Astrocyte of the hippocampus (primary cell): ENCODE results near the gene FKBP9.
"Not testable (repeated sequence)": the region's sequence is repeated elsewhere in the genome, so short reads cannot be mapped to it uniquely, and the experiment has no call there.

Experiments
- DNase-seq: peaks from one replicate; pipeline ENCODE4 v3.0.0; 2011; ENCODE audit warnings: low read depth, low spot score

The FKBP9 gene

DNA sequence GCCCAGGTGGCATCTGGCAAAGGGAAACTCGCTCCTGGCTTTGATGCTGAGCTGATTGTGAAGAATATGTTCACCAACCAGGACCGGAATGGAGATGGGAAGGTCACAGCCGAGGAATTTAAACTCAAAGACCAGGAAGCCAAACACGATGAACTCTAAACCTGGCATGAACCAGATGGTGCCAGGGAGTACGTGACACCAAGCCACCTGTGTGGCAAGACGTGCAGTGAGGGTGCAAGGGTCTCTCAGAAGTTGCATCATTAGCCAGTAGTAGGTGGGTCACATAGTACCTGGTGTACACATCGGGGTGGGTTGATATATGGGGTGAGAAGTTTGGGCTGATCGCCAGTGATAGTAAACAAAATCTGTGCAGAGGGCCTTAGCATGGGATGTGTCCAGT, 48.0 kb downstream of the FKBP9 start:
- DNase-seq: not testable (repeated sequence)

DNA sequence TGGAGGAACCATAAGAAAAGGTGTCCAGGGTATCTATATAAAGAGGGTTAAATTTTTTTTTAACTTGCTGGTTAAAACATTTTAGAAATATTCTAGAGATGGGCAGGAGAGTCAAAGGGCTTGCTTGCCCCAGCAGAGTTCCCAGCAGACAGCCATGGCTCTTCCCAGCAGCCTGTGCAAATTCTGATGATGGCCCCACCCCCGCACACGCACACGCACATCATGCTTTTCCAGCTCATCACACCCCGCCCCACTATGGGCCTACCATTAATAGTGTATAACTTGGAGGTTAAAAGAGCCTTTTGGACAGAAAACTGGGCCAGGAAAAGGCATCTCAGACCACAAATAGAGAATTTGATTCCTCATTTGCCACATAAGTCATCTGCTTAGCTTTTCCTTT, 48.5 kb downstream of the FKBP9 start:
- DNase-seq: not testable (repeated sequence)

DNA sequence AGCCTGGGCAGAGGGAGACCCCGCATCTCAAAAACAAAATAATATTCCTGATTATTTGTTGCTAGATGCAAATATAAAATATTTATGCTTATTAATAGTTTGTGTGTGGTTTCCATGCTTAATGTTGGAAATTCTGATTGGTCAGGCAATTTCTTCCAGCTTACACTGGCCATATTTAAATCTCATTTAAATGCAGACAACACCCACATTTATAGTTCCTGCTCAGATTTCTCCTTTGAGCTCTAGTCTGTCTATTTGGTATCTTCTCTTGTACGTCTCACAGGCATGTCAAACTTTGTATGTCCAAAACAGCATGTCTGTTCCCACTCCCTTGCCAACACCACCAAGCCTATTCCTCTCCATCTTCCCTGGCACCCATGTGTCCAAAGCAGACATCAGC, 52.5 kb downstream of the FKBP9 start:
- no peak for DNase-seq

DNA sequence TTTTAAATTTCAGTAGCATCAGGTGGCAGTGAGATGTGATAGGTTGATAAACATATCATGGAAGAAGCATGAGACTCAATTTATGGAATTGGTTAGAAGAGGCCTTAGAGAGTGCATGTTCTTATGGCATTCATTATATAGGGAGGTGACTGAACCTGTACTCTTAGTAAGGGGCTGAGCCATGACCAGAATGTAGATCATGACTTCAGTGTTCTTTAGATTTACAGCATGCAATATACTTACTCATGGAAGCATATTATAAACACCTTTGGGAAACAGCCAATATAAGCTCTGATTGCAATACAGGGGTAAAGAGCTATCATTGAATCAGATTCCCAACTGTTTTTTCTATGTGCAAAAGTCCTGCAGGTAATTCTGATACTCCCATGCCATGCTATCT, 55.1 kb downstream of the FKBP9 start:
- DNase-seq: no peak

GRCh38 chr7:33024189-33024757, 67.0 kb downstream of the FKBP9 start:
- DNase-seq: no peak

DNA sequence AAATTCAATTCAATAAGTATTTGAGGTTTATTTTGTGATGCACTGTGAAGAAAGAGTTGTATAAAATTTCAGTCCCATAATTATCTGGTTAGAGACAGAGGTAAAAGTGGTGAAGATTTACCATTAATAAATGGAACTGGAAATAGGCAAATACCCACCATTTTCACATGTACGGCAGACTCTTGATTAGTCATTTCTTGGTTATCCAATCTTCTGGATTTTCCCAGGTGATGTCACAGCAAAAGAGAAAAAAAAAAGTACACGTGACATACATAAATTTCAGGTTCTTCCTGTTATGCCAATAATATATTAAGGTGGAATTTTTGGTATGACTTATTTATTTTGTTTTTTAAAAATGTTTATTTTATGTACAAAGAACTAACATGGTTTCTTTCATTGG, 78.5 kb downstream of the FKBP9 start:
- DNase-seq: no peak

DNA sequence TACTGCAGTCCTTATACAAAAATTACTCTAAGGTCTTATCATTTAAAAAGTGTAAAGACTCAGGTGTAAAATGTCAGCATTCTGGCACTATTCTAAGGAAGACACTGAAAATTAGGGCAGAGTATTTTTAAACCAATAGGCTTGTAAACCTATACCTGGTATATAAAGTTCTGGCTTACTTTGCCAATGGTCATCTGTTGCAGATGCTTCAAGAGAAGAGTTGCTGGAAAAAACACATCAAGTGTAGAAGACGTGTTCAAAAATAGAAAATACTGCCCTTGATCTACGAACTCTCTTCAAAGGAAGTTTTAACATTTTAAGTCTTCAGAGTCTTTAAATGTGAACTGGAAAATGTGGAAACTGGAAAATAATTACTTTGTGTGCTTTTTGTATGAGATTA, 81.4 kb downstream of the FKBP9 start:
- no peak for DNase-seq

DNA sequence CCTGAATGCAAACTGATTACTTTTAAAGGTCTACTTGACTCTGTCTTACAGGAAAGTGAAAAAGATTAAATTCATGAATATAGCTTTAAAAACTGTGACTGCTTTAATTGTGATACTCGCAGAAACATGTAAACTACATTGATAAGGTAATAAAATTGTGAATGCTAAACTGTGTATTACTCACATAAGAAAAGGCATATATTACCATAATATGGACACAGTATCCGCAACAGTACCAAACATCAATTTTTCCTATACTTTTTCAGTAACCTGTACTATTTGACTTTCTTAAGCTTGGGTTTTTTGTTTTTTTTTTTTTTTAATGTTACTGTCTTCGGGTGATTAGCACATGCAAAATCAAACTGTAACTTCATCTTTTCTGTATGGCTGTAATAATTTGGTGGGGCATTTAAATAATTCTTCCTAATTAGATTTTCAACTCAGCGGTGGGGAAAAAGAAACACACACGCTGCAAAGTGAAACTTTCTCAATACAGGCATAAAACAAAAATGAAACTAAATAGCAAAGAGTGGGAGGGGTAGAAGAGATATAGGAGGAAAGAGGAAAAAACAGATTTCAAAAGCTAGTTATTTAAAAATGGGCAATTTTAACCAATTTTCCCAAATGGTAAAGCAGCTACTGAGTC, 82.1 kb downstream of the FKBP9 start:
- DNase-seq: no peak

DNA sequence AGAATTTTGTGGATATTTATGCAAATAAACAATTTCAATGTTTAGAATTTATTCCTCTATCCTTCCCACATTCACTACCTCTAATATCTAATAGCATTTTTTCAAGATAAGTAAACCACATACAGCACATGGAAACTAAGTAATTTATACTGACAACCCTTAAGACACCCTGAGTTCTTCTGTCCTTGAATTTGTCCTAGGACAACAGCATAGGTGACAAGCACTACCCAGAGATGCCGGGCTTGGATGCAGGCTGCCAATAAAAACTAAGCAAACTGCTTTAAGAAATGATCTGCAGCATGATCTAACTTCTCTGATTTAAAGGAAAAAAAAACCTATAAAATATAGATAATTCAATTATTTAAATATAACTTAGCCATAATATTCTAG, 82.7 kb downstream of the FKBP9 start:
- DNase-seq: no peak

GRCh38 chr7:33040803-33041516, 83.7 kb downstream of the FKBP9 start:
- DNase-seq: no peak

DNA sequence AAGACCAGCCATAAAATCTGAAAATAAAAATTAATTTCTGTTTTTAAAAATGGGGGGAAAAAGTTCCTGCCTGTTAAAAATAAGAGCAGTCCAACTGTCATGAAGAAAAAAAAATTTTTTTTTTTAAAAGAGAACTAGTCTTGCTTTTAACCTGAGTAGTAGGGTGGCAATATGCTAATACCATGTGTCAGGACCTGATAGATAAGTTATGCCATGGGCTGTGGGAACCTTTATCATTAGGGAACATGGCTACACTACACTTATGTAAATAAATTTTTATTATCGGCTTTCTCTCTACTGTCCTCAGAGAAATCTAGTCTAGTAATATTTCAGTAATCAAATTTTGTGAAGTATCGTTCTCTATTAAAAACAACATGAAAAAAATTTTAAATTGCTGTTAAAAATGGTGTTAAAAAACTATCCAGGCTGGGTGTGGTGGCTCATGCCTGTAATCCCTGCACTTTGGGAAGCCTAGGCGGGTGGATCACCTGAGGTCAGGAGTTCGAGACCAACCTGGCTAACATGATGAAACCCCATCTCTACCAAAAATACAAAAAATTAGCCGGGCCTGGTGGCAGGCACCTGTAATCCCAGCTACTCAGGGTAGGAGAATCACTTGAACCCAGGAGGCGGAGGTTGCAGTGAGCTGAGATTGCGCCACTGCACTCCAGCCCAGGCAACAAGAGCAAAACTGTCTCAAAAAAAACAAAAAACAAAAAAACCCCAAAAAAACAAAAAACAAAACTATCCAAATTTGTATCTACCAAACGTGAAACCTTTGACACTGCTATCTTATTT, 84.6 kb downstream of the FKBP9 start:
- DNase-seq: no peak

- no peak for DNase-seq
Measured at GRCh38 chr7:33043501-33044400, 86.5 kb downstream of the FKBP9 start.

- no peak for DNase-seq
Measured at GRCh38 chr7:33044401-33044718, 87.1 kb downstream of the FKBP9 start.

DNA sequence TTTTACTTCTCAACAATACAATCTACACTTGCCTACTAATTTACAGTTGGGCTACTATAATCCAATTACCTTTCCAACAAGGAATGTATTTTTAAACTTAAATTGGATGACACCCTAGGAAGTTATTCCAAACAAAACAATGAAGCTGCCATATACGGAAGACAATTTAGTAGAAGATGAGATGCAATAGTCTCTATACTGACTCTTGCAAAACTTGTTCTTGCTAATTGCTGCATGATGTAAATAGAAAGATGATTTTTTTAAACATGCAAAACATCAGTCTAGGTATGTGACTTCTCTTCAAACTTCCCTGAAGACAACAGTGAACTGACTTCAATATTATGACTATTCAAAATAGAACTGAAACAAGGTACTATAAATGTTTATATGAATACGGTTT, 87.7 kb downstream of the FKBP9 start:
- peak; percentile 7 for DNase-seq

DNA sequence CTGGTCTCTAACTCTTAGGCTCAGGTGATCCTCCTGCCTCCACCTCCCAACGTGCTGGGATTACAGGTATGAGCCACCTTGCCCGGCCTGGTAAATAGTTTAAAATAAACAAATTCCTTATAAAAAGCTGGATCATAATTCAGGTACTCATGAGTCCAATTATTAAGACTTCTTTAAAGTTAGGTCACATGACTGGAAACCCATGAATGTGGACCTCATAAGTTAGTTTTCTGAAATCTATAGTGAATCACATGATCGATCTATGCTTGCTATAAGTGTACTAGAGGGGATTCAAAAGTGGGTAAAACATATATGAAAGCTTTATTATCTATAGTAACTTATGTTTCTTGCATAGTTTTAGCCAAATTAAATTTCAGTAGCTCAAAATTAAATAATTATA, 91.0 kb downstream of the FKBP9 start:
- DNase-seq: no peak

DNA sequence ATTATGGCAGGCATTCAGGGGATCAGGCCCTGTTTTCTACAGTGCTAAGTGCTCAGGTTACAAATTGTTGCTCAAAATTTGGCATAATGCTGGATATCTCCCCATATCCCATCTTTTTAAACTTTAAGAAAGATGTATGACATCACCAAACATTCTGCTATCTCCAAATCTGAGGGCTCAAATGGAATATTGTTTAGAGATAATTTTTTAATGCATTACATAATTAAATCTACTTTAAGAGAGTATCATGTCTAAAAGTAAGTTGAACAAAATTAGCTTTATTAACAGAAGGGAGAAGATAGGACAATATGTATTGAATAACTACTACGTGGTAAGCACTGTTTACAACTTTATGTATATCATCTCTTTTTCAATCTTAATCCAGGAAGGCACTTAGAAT, 91.5 kb downstream of the FKBP9 start:
- DNase-seq: no peak

DNA sequence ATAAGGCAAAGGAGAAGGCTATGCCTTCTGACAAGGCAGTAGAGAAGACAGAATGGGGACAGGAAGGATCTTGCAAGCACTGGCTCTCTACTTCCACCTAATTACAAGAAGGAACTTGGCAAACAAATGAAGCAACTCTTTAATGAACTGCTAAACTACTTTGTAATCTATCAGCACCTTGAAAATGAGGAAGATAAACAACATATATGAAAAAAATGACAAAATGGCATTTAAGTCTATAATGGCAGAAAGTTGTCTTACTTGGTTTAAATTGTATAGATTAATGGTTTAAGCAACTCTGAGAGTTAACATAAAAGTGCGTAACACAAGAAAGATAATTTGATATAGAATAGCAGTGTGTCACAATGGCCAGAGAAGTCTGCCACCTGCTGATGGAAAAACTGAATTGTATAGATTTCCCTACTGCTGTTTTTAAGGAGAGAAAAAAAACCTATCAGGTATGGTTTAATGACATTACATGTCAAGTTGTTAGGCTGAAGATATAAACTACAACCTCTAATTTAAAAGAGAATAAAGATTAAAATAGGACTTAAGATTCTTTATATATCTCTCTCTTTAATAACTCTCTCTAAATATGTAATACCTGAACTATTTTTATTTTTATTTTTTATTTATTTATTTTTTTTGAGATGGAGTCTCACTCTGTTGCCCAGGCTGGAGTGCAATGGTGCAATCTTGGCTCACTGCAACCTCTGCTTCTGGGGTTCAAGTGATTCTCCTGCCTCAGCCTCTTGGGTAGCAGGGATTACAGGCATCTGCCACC, 93.5 kb downstream of the FKBP9 start:
- DNase-seq: peak; percentile 67

- no peak for DNase-seq
Measured at GRCh38 chr7:33053721-33054120, 96.5 kb downstream of the FKBP9 start.

GRCh38 chr7:33054261-33054964, 97.2 kb downstream of the FKBP9 start:
- no peak for DNase-seq

DNA sequence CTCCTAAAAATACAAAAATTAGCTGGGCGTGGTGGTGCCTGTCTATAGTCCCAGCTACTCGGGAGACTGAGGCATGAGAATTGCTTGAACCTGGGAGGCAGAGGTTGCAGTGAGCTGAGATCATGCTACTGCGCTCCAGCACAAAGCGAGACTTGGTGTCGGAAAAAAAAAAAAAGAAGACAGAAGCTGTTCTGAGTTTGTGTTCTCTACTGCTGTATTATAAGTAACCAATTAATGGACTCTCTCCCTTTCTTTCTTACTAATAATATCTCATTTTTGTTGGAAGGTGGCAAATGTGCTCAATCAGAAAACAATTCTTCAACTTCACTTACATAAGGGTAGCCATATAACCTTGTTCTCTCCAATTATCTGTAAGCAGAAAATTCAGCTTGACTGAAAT, 97.9 kb downstream of the FKBP9 start:
- no peak for DNase-seq
